LHCN-M2 (cell line): ENCODE data around the gene PARVG. TPM values are rescaled to one million over a fixed set of nuclear protein-coding genes. Genes with fewer than 3 reads are reported as not detected.

ENCODE experiments used
- DNase-seq: peaks from one replicate; pipeline ENCODE4 v3.0.0-alpha.2; 2012; ENCODE audit warnings: low read depth
- total RNA-seq: library from RNA; depleted of rRNA; stranded (reverse); fragments of >200 nt; gene quantifications from 2 replicates; pipeline ENCODE4 v1.2.3, GENCODE V29; 2014

PARVG gene
- total RNA-seq, 1 experiment from 2014 or later, result not detected

DNA sequence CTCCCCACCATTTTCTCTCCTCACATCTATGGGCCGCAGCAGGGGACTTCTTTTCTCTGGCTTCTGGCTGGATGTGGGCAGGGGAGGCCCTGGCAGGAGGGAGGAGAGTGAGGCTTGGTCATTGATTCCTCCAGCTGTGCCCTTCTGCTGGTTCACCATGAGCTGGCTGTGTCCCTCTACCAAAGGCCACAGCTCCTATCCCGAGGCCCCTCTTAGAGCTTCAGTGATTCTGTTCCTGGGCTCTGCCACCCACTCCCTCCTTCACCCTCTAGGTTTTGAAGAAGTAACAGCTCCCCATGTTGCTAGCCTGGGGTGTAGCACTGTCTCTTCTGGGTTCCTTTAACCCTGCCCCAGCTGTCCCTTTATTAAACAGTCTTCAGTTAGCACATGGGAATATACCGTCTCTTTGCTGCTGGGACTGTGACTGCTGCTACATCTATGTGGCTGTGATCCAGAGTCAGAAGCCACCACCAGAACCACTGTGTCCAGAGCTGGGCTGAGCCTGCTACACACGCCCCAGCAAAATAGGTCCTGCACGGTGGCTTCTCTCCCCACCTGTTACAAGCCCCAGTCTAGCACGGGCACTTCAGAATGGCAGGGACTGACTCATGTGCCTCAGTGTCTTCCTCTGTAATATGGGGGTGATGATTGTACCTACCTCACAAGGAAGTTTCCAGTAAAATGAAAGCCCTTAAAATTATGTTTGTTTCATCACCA is 578 bp upstream of the PARVG start:
- no peak for DNase-seq

GRCh38 chr22:44181033-44181911 is 547 bp downstream of the PARVG start:
- no peak for DNase-seq

- no peak for DNase-seq
Observed at GRCh38 chr22:44181912-44182587, 1.3 kb downstream of the PARVG start.

DNA sequence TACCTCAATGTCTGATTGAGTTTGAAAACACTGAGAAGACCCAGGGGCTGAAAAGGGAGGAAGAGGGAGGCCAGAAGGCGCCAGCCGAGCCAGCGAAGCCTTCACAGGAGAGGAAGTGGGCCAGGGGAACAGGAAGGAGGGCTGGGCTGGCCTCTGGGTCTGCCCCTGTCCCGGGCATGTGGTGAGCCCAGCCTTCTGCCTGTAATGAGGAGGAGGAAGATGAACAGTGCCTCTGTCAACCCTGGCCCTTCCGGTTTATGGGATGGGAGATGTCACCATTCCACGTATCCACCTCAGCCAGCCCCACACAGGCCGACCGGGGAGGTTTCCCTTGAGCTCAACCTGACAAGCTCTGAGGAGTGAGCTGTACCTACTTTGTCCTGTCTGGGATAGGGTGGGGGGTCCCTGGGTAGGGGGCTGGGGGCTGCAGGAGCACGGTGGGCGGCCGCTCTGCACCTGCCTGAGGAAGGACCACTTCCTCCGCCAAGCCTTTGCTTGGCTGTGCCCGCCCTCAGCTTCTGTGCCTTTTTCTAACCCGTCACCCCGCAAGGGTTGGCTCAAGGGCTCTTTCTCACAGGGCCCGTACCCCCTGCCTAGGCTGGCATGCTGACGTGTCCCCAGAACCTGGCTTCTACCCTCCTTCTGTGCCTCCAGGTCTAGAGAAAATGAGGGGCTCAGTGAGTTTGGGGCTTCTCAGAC is 2.0 kb downstream of the PARVG start:
- no peak for DNase-seq

GRCh38 chr22:44183287-44183588 is 2.5 kb downstream of the PARVG start:
- DNase-seq, result no peak

DNA sequence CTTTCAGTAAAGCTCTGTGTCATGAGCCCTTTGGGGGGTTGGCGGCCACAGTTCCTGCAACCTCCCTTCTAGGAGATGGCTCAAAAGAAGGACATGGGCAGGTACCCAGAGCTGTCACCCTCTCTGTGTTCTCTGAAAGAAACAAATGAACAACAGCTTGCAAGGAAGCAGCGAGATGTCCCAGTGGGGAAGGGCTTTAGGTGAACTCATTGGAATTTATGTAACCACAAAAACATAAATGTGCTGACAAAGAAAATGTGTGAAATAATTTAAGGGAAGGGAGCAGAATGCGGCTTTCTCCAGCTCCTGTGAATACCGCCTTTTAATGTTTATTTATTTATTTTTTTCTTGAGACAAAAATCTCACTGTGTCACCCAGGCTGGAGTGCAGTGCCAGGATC is 3.3 kb downstream of the PARVG start:
- DNase-seq, result peak; percentile 12

GRCh38 chr22:44185237-44186120 is 4.8 kb downstream of the PARVG start:
- DNase-seq, result no peak

DNA sequence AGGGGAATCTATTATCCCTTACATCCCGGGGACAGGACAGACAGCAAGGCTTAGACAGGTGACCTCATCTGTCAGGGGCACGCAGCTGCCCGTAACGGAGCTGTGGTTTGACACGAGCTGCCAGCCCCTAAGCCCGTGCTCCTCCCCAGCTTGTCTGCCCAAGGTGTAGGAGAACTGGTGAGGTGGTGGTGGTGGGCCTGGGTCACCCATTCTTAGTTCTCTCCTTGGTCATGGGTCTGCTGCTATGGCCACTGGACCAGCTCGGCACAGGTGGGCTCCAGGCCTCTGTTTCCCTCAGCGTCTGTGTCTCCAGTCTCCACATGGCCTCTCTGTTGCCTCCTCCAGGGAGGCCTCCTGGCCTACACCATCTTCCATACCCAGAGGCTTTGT is 5.4 kb downstream of the PARVG start:
- no peak for DNase-seq

DNA sequence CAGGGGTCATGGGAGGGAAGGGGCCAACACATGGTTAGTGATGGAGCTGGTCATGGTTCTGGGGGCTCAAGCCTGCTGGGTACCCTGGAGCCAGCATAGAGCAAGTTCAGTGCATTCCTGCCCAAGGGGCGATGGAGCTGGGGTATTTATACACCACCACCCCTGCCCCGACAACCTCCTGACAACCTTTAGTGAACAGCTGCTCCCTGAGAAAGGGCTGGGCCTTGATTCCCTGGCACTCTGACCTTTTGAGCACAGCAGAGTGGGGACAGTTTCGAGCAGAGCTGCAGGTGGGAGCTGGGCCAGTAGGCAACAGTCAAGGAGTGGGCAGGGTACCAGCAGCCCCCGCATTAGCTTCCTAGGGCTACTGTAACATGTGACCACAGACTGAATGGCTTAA is 6.0 kb downstream of the PARVG start:
- DNase-seq, result no peak

- DNase-seq, result no peak
Observed at GRCh38 chr22:44187652-44188230, 7.0 kb downstream of the PARVG start.

GRCh38 chr22:44188316-44188715 is 7.6 kb downstream of the PARVG start:
- DNase-seq, result no peak

DNA sequence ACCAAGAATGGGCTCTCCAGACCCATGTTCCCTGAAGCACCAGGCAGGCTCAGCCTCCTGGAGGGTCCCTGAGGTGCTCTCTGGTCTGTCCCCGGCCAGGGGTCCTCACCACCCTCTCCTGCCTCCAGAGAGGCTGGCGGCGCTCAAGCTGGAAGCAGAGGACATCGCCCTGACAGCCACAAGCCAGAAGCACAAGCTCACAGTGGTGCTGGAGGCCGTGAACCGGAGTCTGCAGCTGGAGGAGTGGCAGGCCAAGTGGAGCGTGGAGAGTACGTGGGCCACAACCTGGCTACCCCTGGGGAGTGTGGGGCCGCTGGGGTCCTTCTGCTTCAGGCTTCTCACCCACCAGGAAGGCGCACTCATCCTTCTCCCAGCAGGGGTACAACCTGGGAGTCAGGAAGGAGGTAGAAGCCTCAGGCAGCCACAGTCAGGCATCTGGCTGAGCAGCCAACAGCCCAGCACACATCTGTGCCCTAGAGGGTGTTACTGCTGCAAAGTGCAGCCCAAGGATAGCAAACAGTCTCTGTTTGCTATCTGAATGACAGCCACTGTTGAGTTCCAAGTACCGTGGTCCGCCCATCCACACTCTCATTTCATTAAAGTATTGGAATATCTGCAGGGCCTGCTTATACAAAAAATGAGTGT is 8.4 kb downstream of the PARVG start:
- no peak for DNase-seq

- no peak for DNase-seq
Observed at GRCh38 chr22:44190381-44190976, 9.8 kb downstream of the PARVG start.

GRCh38 chr22:44191036-44191454 is 10.3 kb downstream of the PARVG start:
- DNase-seq, result no peak

DNA sequence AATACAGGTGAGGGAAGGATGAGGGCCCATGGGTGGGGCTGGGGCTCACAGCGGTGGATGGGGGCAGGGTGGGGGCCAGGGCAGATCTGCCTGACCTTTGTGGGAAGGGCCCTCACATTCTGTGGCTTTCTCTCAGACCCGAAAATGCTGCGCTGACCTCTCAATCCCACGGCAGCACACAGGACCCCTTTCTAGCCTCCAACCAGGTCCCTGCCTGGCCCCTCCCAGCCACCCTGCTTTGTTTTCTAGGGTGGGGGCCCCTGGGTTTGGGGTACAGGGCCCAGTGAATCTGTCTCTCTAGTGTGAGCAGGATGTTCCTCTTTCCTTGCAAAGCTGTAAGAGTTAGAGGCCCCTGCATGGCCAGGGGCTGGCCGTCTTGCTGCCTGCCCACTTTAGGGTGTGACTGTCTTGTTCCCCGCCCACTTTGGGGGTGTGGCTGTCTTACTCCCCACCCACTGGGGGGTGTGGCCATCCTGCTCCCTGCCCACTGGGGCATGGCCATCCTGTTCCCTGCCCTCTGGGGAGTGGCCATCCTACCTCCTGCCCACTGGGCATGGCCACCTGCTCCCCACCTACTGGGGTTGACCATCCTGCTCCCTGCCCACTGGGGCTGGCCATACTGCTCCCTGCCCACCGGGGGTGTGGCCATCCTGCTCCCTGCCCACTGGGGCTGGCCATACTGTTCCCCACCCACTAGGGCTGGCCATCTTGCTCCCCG is 11.5 kb downstream of the PARVG start:
- DNase-seq, result no peak

- no peak for DNase-seq
Observed at GRCh38 chr22:44192816-44193534, 12.2 kb downstream of the PARVG start.

DNA sequence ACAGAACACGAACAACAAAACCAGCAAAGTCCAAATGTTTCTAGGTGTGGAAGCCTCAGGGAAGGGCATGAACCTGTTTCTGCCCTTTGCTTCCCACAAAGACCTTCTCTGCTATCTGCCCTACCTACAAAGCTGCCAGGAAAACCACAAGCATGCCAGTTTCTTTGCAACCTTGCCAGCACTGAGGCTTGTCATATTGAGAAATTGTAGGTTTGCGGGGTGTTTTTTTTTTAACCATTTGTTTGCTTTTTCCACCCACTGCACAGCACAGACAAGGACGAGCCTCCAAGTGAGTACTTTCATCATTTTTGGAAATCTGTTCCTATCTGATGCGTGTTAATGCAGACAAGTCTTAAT is 12.8 kb downstream of the PARVG start:
- no peak for DNase-seq

- no peak for DNase-seq
Observed at GRCh38 chr22:44194569-44194968, 13.8 kb downstream of the PARVG start.
